NOMO-1 treated with dmso at 0.1 percent for 144 hours (cell line): ENCODE data around the gene MYO5B.

ENCODE experiments used
- DNase-seq: peaks from one replicate; lab custom pipeline; 2025; ENCODE audit not compliant: unreplicated experiment; lab: John Stamatoyannopoulos, UW

The MYO5B gene

DNA sequence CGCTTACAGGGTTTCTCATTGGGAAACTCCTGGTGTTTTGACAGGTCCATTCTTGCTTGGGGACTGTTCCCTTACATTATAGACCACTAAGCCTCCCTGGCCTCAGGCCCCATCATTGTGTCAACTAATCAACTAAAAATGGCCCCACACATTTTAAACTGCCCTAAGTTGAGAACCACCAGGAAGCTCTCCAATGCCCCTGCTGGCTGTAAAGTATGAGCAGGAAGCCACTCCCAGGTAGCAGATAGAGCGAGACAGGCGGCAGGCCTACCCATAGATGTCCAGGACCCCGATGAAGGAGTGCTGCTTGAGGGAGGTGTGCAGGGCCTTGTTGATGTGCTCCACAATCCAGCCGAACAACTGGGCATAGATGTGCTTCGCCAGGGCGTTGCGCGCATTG is 220.9 kb downstream of the MYO5B start:
- no peak for DNase-seq

- no peak for DNase-seq
Observed at GRCh38 chr18:49973592-49973991, 221.4 kb downstream of the MYO5B start.

GRCh38 chr18:49972535-49972934 is 222.4 kb downstream of the MYO5B start:
- DNase-seq, result no peak

DNA sequence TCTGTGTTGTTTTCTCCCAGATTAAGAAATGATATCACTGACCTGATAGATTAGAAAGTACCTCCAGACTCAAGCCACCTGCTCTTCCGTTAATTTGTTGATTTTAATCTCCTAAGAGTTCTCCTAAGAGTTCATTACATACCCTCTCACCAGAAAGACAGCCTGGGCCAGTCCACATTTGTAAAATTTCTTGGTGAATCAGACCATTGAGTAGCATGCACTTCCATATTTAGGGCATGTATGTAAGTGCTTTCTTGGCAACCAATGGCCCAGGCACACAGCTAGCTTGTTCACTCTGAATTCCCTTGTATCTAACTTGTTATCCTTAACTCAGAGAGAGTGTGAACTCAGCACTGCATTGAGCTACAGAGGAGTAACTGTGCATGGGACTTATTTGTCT is 223.5 kb downstream of the MYO5B start:
- DNase-seq, result no peak

GRCh38 chr18:49970319-49970718 is 224.6 kb downstream of the MYO5B start:
- DNase-seq, result no peak

GRCh38 chr18:49968644-49969309 is 226.2 kb downstream of the MYO5B start:
- no peak for DNase-seq

- no peak for DNase-seq
Observed at GRCh38 chr18:49967636-49968313, 227.2 kb downstream of the MYO5B start.

- DNase-seq, result no peak
Observed at GRCh38 chr18:49967171-49967570, 227.8 kb downstream of the MYO5B start.

- DNase-seq, result no peak
Observed at GRCh38 chr18:49966090-49966489, 228.9 kb downstream of the MYO5B start.

DNA sequence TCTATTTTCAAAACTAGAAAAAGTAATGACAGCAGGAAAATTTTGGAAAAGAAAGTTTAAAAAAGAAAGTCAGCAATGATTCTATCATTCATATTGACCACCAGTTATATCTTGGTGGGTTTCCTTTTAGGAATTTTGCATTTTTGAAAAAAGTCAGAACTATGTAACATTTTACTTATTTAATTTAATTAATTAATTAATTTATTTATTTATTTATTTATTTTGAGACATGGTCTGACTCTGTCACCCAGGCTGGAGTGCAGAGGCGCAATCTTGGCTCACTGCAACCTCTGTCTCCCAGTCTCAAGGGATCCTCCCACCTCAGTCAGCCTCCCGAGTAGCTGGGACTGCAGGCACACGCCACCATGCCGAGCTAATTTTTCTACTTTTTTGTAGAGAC is 231.7 kb downstream of the MYO5B start:
- DNase-seq, result no peak

DNA sequence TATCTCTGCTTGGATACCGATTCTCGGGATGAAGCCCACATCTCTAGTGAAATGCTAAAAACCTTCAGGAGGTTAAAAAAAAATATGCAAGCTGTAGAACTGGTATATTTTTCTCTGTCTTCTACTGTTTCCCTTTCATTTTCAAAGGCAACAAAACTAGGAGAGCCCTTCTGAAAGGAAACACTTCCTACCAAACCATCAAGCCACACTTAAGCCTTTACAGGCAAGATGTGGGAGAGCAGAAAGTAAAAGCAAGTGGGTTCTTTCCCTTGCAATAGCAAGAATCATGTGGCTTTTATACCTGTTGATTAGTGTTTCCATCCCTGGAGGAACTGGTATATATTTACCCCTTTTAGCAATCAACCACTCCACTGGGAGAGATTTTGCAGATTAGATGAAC is 233.7 kb downstream of the MYO5B start:
- DNase-seq, result no peak

DNA sequence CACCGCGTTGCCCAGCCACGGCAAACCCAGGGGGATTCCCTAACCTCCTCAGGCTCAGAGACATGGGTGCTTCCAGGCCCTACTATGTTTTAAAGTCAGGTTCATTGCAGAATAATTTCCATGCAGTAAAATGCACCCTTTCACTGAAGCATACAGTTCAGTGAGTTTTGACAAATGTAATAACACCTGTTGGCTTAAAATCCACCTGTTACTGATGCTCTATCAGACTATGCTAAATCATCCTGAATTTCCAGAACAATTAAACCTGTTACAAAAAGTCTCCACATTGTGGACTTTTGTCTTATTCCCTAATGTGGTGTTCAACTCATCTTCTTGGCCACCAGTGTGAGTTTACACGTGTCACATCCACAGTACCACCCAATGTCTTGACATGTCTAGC is 234.6 kb downstream of the MYO5B start:
- DNase-seq, result no peak

- no peak for DNase-seq
Observed at GRCh38 chr18:49959176-49959575, 235.8 kb downstream of the MYO5B start.

- no peak for DNase-seq
Observed at GRCh38 chr18:49955263-49955662, 239.7 kb downstream of the MYO5B start.

DNA sequence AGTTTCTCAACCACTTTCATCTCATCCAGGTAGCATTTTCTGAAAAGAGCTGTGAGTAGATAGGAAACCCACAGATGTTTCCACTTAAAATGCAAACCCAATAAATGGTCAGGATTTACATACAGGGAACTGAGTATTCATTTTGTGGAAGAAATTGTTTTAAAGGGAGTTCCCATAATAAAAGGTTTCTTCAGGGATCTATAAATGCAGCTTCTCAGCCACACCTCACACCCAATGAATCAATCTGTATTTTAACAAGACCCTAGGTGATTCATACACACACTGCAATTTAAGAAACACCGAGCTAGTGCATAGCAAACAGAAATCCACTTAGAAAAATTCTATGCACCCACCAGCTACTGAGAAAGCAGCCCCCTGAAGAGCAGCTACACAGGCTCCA is 241.6 kb downstream of the MYO5B start:
- no peak for DNase-seq

DNA sequence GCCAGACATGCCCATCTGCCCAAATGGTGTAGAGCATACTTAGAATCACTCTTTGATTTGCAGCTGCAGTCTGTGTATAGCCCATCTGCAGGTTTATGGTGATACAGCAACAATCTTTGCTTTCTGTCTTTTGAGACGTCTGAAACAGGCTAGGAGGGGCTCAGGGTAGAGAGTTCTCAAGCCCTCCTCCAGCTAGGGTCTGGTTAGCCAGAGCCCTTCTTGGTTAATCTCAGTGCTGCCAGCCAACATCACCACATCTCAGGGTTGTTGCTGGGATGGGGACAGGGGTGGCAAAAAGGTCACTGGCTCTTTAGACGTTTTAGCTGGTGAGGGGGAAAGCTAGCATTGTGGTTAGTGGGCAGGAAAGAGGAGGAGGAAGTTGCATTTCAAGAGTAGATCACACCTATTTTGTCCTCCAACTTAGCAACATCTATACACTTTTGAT is 245.0 kb downstream of the MYO5B start:
- DNase-seq, result peak; percentile 52

- DNase-seq, result no peak
Observed at GRCh38 chr18:49948975-49949374, 246.0 kb downstream of the MYO5B start.

GRCh38 chr18:49944663-49945062 is 250.3 kb downstream of the MYO5B start:
- no peak for DNase-seq

GRCh38 chr18:49936821-49937220 is 258.1 kb downstream of the MYO5B start:
- DNase-seq, result no peak

DNA sequence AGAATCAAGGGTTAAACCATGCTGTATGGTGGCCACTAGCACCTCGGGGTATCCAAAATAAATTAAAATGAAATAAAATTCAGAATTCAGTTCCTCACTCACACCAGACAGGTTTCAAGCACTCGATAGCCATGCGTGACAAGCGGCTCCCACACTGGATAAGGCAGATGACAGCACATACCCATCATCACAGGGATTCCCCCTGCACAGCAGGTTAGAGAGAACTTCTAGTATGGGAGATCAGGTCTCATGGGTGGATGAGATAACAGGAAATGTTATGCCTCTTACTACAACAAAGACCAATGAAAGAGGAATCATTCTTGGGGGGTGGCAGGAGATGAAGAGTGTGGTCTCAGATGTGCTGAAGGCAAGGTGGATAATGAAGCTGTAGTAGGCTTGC is 259.7 kb downstream of the MYO5B start:
- DNase-seq, result no peak

DNA sequence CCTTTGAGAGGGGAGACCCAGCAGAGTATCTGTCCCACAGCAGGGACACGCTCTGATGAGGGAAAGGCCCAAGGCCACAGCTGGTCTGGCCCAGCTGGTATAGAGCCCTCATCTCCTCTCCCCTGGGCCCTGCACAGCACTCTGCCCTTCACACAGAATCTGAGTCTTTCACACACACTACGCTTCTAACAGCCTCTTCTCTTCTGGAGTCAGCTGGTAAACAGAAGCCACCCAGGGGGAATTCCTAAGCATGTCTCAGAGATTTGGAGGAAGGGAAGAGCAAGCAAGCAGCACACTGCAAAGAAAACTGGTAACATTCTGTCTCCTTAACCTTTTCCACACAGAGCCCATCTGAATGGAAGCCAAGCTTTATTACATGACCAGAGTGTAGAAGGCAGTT is 260.5 kb downstream of the MYO5B start:
- no peak for DNase-seq

DNA sequence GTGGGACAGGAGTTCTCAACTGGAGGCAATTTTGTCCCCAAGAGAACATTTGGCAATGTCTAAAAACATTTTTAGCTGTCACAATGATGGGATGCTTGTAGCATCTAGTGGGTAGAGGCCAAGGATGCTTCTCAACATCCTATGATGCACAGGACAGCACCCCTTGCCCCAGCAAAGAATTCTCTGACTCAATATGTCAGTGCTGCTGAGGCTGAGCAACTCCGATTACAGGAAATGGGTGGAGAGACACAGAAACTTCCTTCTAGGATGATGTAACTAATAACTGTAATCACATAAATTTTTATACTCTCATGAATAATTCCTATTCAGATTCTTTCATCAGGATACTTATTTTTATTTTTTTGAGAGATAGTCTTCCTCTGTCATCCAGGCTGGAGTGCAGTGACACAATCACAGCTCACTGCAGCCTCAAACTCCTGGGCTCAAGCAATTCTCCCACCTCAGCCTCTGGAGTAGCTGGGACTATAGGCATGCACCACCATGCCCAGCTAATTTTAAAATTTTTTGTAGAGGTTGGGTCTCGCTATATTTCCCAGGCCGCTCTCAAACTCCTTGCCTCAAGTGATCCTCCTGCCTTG is 261.3 kb downstream of the MYO5B start:
- no peak for DNase-seq
